Hepatocyte (in vitro differentiated cells): ENCODE data around the gene DLGAP5. TPM values are rescaled to one million over a fixed set of nuclear protein-coding genes. Genes with fewer than 3 reads are reported as not detected.

Source experiments
- DNase-seq: peaks from one replicate; pipeline ENCODE4 v3.0.0-alpha.2; 2016; ENCODE audit warnings: low spot score
- H2AFZ ChIP-seq: fragments of 200-600 bp; sonication (generic); 2 replicates; pipeline ENCODE4 v1.6.0; 2016; ENCODE audit warnings: antibody characterized with exemption, mild to moderate bottlenecking
- H3K27ac ChIP-seq: fragments of 200-600 bp; sonication (generic); 2 replicates; pipeline ENCODE4 v1.5.1; 2016; ENCODE audit warnings: mild to moderate bottlenecking
- H3K27me3 ChIP-seq: fragments of 200-600 bp; sonication (generic); 2 replicates; pipeline ENCODE4 v1.6.1; 2016
- H3K36me3 ChIP-seq: fragments of 200-600 bp; sonication (generic); replicated peaks from 2 replicates; pipeline ENCODE4 v1.5.1; 2016; ENCODE audit warnings: low read depth; ENCODE audit not compliant: insufficient read depth
- H3K4me1 ChIP-seq: fragments of 200-600 bp; sonication (generic); 2 replicates; pipeline ENCODE4 v1.5.1; 2016; ENCODE audit warnings: mild to moderate bottlenecking, moderate library complexity; ENCODE audit not compliant: insufficient read depth
- H3K4me2 ChIP-seq: fragments of 200-600 bp; sonication (generic); 2 replicates; pipeline ENCODE4 v1.6.0; 2016
- H3K4me3 ChIP-seq: fragments of 200-600 bp; sonication (generic); 2 replicates; pipeline ENCODE4 v1.5.1; 2016; ENCODE audit warnings: mild to moderate bottlenecking
- H3K79me2 ChIP-seq: fragments of 200-600 bp; sonication (generic); 2 replicates; pipeline ENCODE4 v1.6.0; 2017; ENCODE audit warnings: mild to moderate bottlenecking
- H3K9me2 ChIP-seq: fragments of 200-600 bp; sonication (generic); replicated peaks from 2 replicates; pipeline ENCODE4 v1.6.0; 2017; ENCODE audit warnings: mild to moderate bottlenecking; ENCODE audit not compliant: insufficient read depth
- H3K9me3 ChIP-seq: fragments of 200-600 bp; sonication (generic); 2 replicates; pipeline ENCODE4 v1.5.1; 2016; ENCODE audit warnings: low read depth, mild to moderate bottlenecking
- H4K20me1 ChIP-seq: fragments of 200-600 bp; sonication (generic); 2 replicates; pipeline ENCODE4 v1.6.0; 2016; ENCODE audit warnings: mild to moderate bottlenecking; ENCODE audit not compliant: insufficient read depth, poor library complexity, severe bottlenecking
- CTCF ChIP-seq: fragments of 200-600 bp; sonication (generic); IDR thresholded peaks from 2 replicates; pipeline ENCODE4 v1.5.1; 2016; ENCODE audit warnings: antibody characterized with exemption, mild to moderate bottlenecking; ENCODE audit not compliant: poor library complexity
- EZH2 ChIP-seq: fragments of 200-600 bp; sonication (generic); IDR thresholded peaks from 2 replicates; pipeline ENCODE4 v1.6.1; 2016; ENCODE audit warnings: antibody characterized with exemption, mild to moderate bottlenecking, borderline replicate concordance
- EZH2phosphoT487 ChIP-seq: fragments of 200-600 bp; sonication (generic); IDR thresholded peaks from one replicate; pipeline ENCODE4 v1.6.1; 2018; ENCODE audit warnings: antibody characterized with exemption, mild to moderate bottlenecking, low read depth, moderate library complexity; ENCODE audit not compliant: unreplicated experiment, severe bottlenecking
- WGBS: methylation state at CpG from one replicate; pipeline ENCODE4 v1.1.6; 2016; ENCODE audit warnings: low lambda C conversion rate; ENCODE audit errors: missing lambda C conversion rate; 5-methylcytosine and 5-hydroxymethylcytosine counted together
- polyA plus RNA-seq: library from polyadenylated mRNA; unstranded; fragments of >200 nt; fragmentation: Nextera tagmentation; extraction: Ambion mirVana; gene quantifications from 2 replicates; pipeline ENCODE4 v1.2.1, GENCODE V29; 2016
- total RNA-seq: library from RNA; depleted of rRNA; stranded (reverse); fragments of >200 nt; gene quantifications from 2 replicates; pipeline ENCODE4 v1.2.3, GENCODE V29; 2014

Gene DLGAP5
- total and polyA plus RNA-seq, 2 experiments from 2014 or later: 7.7 to 10.8 TPM

GRCh38 chr14:55212634-55213033, 21.2 kb upstream of the DLGAP5 start:
- DNase-seq: no peak

GRCh38 chr14:55207832-55208231, 16.4 kb upstream of the DLGAP5 start:
- no peaks in the 10 kb centered on the region for H3K79me2 ChIP-seq
- no peaks in the 10 kb centered on the region for H3K27me3 ChIP-seq
- H3K27ac ChIP-seq: no peak overlapping the region
- no peak overlapping the region for H2AFZ ChIP-seq
- H3K4me2 ChIP-seq: no peak overlapping the region
- H3K4me1 ChIP-seq: no peaks in the 10 kb centered on the region
- no peaks in the 10 kb centered on the region for H3K9me2 ChIP-seq
- H3K36me3 ChIP-seq: no peaks in the 10 kb centered on the region
- no peaks in the 10 kb centered on the region for H3K9me3 ChIP-seq
- 93% methylated on average over 2 of the region's 2 CpGs for WGBS
- no peaks in the 10 kb centered on the region for H4K20me1 ChIP-seq
- H3K4me3 ChIP-seq: no peak overlapping the region
- TF ChIP-seq EZH2 (no peak), EZH2phosphoT487 (no peak), CTCF (no peak)
- no peak for DNase-seq

More at GRCh38 chr14:55212634-55213033, 21.2 kb upstream of the DLGAP5 start:
- Histone ChIP-seq H3K27ac (no peak overlapping the region), H3K36me3 (no peaks in the 10 kb centered on the region), H3K9me2 (no peaks in the 10 kb centered on the region), H3K4me3 (no peak overlapping the region), H3K27me3 (no peaks in the 10 kb centered on the region), H3K4me1 (no peaks in the 10 kb centered on the region), H3K4me2 (no peak overlapping the region), H2AFZ (no peak overlapping the region), H3K9me3 (no peaks in the 10 kb centered on the region), H3K79me2 (no peaks in the 10 kb centered on the region), H4K20me1 (no peaks in the 10 kb centered on the region)
- WGBS: 78% methylated on average over 10 of the region's 10 CpGs
- no peak for TF ChIP-seq EZH2phosphoT487
- no peak for TF ChIP-seq CTCF
- TF ChIP-seq EZH2: no peak

GRCh38 chr14:55206175-55206693, 14.8 kb upstream of the DLGAP5 start:
- H4K20me1 ChIP-seq: no peaks in the 10 kb centered on the region
- H3K4me3 ChIP-seq: no peak overlapping the region
- no peak overlapping the region for H2AFZ ChIP-seq
- H3K27me3 ChIP-seq: no peaks in the 10 kb centered on the region
- DNase-seq: no peak
- H3K4me1 ChIP-seq: no peaks in the 10 kb centered on the region
- H3K9me2 ChIP-seq: no peaks in the 10 kb centered on the region
- no peak overlapping the region for H3K4me2 ChIP-seq
- H3K36me3 ChIP-seq: no peaks in the 10 kb centered on the region
- TF ChIP-seq EZH2 (no peak), CTCF (no peak), EZH2phosphoT487 (no peak)
- no peak overlapping the region for H3K27ac ChIP-seq
- H3K79me2 ChIP-seq: no peaks in the 10 kb centered on the region
- 78% methylated on average over 2 of the region's 2 CpGs for WGBS
- H3K9me3 ChIP-seq: no peaks in the 10 kb centered on the region
